Activated CD8-positive, alpha-beta memory T cell treated with anti-CD3 and anti-CD28 coated beads for 36 hours (primary cell): ENCODE data around the gene CARD11. TPM values are rescaled to one million over a fixed set of nuclear protein-coding genes. Genes with fewer than 3 reads are reported as not detected.
"Not testable (repeated sequence)": the region's sequence is repeated elsewhere in the genome, so short reads cannot be mapped to it uniquely, and the experiment has no call there.

Experiments used
- CTCF ChIA-PET: fragments of 350-600 bp; sonication (Branson Sonifier 250); formaldehyde crosslinking; loops from one replicate; lab custom pipeline; 2021; ENCODE audit warnings: antibody characterized with exemption; lab: Charles Lee
- POLR2A ChIA-PET: fragments of 350-600 bp; sonication (Branson Sonifier 250); formaldehyde crosslinking; loops from one replicate; lab custom pipeline; 2021; ENCODE audit warnings: antibody characterized with exemption; lab: Charles Lee
- total RNA-seq, 2 experiments: library from RNA; stranded (reverse); gene quantifications; one replicate each; pipeline ENCODE4 v1.2.3, GENCODE V29; 2021

CARD11 gene
- total RNA-seq, 2 experiments from 2014 or later: 82.5 to 85.4 TPM

GRCh38 chr7:2926120-2926895 is 117.4 kb downstream of the CARD11 start:
- ChIA-PET CTCF (no interaction called here), POLR2A (no interaction called here)

- POLR2A ChIA-PET: interaction anchor here (0.5 kb wide), 1 partner anchor 167 kb away, joined by 3 read pairs; no protein-coding TSS in a partner anchor
- CTCF ChIA-PET: no interaction called here
Observed at GRCh38 chr7:2924866-2925840, 118.5 kb downstream of the CARD11 start.

- ChIA-PET POLR2A (interaction anchor here (0.5 kb wide), 1 partner anchor 168 kb away, joined by 3 read pairs; no protein-coding TSS in a partner anchor), CTCF (no interaction called here)
Observed at GRCh38 chr7:2923886-2924574, 119.6 kb downstream of the CARD11 start.

DNA sequence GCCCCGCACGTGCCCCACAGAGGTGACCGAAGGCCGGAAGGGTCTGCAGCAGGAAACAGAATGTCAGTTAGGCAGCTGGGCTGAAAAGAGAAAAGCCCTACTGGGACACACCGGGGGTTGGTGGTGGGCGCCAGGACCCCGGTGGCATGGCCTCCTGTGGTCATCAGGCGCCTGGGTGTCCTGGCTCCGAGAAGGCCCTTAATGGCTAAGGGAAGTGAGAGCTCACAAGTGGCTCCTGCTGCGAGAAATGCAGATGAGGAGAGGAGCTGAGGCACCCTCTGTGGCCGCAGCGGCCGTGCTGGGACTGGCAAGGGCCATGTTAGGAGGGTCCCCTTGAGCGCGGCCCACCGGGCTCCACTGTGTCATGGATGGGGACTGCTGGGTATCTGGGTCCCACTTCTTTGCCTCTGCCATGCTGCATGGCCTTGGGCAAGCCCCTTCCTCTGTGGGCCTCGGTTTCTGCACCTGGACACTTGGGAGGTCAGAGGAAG is 120.3 kb downstream of the CARD11 start:
- ChIA-PET POLR2A (interaction anchor here (0.8 kb wide), 1 partner anchor 26 kb away, joined by 5 read pairs; no protein-coding TSS in a partner anchor), CTCF (no interaction called here)

DNA sequence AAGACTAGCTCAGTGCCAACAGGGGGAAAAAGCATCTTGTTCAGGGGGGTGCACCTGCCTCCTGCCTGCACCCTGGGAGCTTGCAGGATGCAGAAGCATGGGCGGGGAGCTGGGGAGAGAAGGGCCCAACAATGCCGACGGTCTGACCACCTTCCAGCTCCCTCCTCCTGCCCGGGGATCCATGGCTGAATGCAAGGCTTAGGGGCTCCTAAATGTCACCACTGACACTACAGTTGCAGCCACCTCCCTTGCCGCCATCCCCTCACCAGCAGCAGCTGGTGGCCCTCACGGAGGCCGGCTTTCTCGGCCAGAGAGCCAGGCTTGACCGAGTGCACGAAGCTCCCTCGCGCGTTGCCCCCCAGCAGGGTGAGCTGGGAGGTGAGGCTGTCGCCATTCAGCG is 120.8 kb downstream of the CARD11 start:
- POLR2A ChIA-PET: interaction anchor here (0.8 kb wide), 1 partner anchor 25 kb away, joined by 5 read pairs; no protein-coding TSS in a partner anchor
- CTCF ChIA-PET: no interaction called here

GRCh38 chr7:2922348-2922691 is 121.3 kb downstream of the CARD11 start:
- POLR2A ChIA-PET: interaction anchor here (0.8 kb wide), 1 partner anchor 25 kb away, joined by 5 read pairs; no protein-coding TSS in a partner anchor
- CTCF ChIA-PET: no interaction called here

DNA sequence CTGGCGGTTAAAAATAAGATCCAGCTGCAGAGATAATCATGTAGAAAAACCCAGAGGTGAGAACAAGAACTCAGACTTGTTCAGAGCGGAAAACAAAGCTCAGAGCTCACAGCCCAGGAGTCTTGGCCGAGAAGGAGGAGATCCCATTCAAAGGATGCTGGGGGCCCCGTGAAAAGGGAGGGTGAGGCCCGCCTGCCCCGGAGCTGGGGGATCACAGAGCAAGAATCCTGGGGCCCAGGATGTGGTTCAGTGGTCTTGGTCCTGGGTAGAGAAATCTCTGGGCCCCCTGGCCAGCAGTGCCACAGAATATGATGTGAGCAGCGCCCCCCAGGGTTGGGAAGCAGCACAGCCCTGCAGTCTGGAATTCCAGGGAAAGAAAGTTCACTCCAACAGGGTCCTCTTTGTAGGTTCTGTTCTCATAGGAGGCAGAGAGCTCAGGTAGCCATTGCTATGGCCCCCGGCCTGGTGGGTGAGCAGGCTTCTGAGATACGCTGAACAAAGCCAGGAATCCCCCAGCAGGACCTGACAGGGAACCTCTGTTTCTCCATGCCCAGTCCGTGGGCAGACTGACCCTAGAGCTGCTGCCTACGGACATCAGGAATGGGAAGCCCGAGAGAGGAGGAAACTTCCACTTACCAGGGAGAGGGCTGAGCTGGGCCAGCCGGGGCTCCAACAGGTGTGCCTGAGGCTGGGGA is 121.9 kb downstream of the CARD11 start:
- CTCF ChIA-PET: no interaction called here
- POLR2A ChIA-PET: no interaction called here

- CTCF ChIA-PET: no interaction called here
Observed at GRCh38 chr7:2920956-2921652, 122.6 kb downstream of the CARD11 start.

DNA sequence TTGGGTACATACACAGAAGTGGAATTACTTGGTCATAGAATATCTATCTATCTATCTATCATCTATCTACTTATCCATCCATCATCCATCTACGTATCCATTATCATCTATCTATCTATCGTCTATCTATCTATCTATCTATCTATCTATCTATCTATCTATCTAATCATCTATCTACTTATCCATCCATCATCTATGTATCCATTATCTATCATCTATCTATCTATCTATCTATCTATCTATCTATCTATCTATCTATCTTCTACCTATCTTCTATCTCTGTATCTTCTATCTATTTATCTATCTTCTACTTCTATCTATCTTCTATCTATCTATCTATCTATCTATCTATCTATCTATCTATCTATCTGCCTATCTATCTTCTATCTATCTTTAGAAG is 123.2 kb downstream of the CARD11 start:
- POLR2A ChIA-PET: not testable (repeated sequence)

More at GRCh38 chr7:2920956-2921652, 122.6 kb downstream of the CARD11 start:
- POLR2A ChIA-PET: no interaction called here

DNA sequence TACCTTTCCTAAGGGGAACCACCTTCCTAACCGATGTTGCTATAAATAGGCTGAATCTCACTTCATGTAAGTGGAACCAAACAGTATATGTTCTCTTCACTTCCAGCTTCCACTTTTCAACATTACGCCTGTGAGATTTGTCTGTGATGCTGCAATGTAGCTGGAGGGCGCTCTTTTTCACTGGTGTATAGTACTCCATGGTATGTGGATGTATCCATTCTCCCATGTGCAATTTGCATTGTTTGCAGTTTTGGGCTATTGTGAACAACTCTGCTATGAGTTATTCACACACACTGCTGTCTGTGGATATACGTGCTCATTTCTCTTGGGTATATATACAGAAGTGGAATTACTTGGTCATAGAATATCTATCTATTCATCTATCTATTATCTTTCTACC is 123.6 kb downstream of the CARD11 start:
- ChIA-PET CTCF (no interaction called here), POLR2A (no interaction called here)

More for the DNA sequence above, 123.2 kb downstream of the CARD11 start:
- CTCF ChIA-PET: not testable (repeated sequence)

GRCh38 chr7:2919256-2919655 is 124.4 kb downstream of the CARD11 start:
- ChIA-PET POLR2A (interaction anchor here (0.6 kb wide), 1 partner anchor 19 kb away, joined by 4 read pairs; no protein-coding TSS in a partner anchor), CTCF (no interaction called here)

- ChIA-PET POLR2A (no interaction called here), CTCF (no interaction called here)
Observed at GRCh38 chr7:2918406-2918805, 125.3 kb downstream of the CARD11 start.

DNA sequence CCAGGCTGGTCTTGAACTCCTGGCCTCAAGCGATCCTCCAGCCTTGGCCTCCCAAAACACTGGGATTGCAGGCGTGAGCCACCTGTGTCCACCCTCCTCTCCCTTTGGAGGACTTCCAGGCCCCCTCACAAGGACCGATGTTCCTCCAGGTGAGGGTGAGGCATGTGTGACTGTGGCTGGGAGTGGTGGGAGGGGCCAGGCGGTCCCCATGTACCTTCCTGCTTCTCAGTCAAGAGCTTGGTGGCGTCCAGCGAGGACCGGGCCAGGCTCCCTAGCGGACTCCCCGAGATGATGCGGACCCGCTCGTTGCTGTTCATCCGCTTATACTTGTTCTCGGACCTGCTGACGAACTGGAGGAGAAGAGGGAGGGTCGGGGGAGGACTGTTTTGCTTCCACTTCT is 128.6 kb downstream of the CARD11 start:
- ChIA-PET CTCF (interaction anchor here (0.7 kb wide), 1 partner anchor 121 kb away, joined by 3 read pairs; no protein-coding TSS in a partner anchor), POLR2A (no interaction called here)

DNA sequence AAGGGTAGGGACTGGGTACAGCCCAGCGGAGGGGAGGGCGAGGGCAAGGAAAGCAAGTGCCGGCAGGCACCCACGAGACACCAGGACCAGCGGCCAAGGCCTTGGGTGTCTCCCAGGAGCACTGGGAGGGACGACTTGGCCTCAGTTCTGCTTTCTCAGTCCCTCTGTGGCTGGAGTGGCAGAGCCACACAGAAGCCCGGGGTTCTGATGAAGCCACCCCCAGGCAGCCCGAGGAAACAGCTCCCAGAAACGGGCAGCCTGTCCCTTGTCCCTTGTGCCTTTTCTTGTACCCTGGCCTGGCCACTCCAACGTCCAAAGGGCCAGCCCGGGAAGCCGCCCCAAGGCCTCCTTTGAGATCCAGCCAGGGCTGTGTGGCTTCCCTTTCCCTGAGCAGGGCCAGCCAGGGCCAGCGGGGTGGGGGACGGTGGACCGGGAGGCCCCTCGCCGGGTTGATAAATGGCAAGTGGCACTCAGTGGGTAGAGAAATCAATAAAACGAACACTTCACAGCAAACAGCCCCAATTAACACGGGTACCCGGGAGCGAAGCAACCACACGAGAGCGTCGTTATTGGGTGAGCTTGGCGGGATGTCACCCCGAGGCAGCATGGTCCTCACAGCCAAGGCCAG is 129.8 kb downstream of the CARD11 start:
- ChIA-PET CTCF (no interaction called here), POLR2A (no interaction called here)

DNA sequence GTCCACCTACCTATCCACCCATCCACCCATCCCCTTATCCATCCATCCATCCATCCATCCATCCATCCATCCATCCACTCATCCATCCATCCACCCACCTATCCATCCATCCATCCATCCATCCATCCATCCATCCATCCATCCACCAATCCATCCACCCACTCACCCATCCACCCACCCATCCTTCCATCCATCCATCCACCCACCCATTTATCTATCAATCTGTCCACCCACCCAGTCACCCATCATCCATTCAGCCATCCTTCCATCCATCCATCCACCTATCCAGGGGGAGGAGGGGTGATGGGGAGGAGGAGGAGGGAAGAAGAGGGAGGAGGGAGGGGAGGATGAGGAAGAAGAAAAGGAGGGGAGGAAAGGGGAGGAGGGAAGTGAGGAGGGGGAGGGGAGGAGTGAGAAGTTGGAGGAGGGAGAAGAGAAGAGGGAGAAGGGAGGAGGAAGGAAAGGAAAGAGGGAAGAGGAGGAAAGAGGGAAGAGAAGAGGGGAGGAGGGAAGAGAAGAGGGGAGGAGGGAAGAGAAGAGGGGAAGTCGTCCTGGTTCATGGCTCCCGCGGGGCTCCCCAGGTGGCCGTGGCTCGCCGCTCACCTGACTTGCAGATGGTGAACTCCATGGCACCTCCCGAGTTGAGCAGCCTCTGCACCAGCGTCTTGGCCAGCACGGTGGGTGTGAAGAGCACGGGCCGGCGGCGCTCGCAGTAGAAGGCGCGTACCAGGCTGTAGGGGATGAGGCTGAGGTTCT is 130.8 kb downstream of the CARD11 start:
- CTCF ChIA-PET: no interaction called here
- POLR2A ChIA-PET: no interaction called here

- CTCF ChIA-PET: no interaction called here
- POLR2A ChIA-PET: no interaction called here
Observed at GRCh38 chr7:2911466-2911865, 132.2 kb downstream of the CARD11 start.

DNA sequence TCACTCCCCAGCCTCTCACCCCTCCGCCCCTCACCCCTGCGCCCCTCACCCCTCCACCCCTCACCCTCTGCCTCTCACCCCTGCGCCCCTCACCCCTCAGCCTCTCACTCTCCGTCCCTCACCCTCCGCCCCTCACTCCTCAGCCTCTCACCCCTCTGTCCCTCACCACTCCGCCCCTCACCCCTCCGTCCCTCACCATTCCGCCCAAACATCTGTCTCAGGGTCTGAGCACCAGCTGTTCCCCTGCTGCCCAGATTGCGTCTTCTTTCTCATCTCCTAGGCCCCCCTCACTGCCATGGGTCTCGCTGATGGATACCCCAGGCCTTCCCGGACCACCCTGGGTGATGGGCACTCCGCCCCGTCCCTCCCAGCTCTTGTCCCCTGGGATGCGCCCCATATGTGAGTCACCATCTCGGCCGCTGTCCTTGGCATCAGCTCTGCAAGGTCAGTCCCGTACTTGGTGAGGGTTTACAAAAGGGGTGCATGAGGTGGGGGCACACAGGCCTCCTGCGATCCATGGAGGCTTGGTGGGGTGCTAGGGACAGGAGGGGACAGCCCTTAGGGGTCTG is 134.1 kb downstream of the CARD11 start:
- ChIA-PET CTCF (no interaction called here), POLR2A (no interaction called here)
